Measurements from ENCODE around the gene GART. TPM values are rescaled to one million over a fixed set of nuclear protein-coding genes. Genes with fewer than 3 reads are reported as not detected.

Gene GART
- total RNA-seq, 1 experiment from 2014 or later: 162 TPM

DNA sequence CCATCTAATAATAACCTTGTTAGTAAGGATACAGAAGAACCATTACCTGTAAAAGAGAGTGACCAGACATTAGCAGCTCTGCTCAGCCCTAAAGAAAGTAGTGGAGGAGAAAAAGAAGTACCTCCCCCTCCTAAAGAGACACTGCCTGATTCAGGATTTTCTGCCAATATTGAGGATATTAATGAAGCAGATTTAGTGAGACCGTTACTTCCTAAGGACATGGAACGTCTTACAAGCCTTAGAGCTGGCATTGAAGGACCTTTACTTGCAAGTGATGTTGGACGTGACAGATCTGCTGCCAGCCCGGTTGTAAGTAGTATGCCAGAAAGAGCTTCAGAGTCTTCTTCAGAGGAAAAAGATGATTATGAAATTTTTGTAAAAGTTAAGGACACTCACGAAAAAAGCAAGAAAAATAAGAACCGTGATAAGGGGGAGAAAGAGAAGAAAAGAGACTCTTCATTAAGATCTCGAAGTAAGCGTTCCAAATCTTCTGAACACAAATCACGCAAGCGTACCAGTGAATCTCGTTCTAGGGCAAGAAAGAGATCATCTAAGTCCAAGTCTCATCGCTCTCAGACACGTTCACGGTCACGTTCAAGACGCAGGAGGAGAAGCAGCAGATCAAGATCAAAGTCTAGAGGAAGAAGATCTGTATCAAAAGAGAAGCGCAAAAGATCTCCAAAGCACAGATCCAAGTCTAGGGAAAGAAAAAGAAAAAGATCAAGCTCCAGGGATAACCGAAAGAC is 12.5 kb upstream of the GART start:
- no peak for DNase-seq (ENCODE audit: low read depth)

DNA sequence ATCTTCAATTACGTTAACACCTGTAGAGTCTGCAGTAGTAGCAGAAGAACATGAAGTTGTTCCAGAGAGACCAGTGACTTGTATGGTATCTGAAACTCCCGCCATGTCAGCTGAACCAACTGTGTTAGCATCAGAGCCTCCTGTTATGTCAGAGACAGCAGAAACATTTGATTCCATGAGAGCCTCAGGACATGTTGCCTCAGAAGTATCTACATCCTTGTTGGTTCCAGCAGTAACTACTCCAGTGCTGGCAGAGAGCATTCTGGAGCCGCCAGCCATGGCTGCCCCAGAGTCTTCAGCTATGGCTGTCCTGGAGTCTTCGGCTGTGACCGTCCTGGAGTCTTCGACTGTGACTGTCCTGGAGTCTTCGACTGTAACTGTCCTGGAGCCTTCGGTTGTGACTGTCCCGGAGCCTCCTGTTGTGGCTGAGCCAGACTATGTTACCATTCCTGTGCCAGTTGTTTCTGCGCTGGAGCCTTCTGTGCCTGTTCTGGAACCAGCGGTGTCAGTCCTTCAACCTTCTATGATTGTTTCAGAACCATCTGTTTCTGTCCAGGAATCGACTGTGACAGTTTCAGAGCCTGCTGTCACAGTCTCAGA is 11.2 kb upstream of the GART start:
- DNase-seq (ENCODE audit: low read depth): no peak

DNA sequence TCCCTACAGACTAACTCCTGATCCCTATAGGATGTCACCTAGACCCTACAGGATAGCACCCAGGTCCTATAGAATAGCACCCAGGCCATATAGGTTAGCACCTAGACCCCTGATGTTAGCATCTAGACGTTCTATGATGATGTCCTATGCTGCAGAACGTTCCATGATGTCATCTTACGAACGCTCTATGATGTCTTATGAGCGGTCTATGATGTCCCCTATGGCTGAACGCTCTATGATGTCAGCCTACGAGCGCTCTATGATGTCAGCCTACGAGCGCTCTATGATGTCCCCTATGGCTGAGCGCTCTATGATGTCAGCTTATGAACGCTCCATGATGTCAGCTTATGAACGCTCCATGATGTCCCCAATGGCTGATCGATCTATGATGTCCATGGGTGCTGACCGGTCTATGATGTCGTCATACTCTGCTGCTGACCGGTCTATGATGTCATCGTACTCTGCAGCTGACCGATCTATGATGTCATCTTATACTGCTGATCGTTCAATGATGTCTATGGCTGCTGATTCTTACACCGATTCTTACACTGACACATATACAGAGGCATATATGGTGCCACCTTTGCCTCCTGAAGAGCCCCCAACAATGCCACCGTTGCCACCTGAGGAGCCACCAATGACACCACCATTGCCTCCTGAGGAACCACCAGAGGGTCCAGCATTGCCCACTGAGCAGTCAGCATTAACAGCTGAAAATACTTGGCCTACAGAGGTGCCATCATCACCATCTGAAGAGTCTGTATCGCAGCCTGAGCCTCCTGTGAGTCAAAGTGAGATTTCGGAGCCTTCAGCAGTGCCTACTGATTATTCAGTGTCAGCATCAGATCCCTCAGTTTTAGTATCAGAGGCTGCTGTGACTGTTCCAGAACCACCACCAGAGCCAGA is 10.4 kb upstream of the GART start:
- DNase-seq (ENCODE audit: low read depth): no peak

DNA sequence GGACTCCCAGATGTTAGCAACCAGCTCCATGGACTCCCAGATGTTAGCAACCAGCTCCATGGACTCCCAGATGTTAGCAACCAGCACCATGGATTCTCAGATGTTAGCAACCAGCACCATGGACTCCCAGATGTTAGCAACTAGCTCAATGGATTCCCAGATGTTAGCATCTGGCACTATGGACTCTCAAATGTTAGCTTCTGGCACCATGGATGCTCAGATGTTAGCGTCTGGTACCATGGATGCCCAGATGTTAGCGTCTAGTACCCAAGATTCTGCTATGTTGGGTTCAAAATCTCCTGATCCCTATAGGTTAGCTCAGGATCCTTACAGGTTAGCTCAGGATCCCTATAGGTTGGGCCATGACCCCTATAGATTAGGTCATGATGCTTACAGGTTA is 9.7 kb upstream of the GART start:
- no peak for DNase-seq (ENCODE audit: low read depth)

DNA sequence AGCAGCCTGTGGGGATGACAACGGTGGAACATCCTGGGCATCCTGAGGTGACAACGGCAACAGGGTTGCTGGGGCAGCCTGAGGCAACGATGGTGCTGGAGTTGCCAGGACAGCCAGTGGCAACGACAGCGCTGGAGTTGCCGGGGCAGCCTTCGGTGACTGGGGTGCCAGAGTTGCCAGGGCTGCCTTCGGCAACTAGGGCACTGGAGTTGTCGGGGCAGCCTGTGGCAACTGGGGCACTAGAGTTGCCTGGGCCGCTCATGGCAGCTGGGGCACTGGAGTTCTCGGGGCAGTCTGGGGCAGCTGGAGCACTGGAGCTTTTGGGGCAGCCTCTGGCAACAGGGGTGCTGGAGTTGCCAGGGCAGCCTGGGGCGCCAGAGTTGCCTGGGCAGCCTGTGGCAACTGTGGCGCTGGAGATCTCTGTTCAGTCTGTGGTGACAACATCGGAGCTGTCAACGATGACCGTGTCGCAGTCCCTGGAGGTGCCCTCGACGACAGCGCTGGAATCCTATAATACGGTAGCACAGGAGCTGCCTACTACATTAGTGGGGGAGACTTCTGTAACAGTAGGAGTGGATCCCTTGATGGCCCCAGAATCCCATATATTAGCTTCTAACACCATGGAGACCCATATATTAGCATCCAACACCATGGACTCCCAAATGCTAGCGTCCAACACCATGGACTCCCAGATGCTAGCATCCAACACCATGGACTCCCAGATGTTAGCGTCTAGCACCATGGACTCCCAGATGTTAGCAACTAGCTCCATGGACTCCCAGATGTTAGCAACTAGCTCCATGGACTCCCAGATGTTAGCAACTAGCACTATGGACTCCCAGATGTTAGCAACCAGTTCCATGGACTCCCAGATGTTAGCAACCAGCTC is 9.1 kb upstream of the GART start:
- DNase-seq (ENCODE audit: low read depth): no peak

DNA sequence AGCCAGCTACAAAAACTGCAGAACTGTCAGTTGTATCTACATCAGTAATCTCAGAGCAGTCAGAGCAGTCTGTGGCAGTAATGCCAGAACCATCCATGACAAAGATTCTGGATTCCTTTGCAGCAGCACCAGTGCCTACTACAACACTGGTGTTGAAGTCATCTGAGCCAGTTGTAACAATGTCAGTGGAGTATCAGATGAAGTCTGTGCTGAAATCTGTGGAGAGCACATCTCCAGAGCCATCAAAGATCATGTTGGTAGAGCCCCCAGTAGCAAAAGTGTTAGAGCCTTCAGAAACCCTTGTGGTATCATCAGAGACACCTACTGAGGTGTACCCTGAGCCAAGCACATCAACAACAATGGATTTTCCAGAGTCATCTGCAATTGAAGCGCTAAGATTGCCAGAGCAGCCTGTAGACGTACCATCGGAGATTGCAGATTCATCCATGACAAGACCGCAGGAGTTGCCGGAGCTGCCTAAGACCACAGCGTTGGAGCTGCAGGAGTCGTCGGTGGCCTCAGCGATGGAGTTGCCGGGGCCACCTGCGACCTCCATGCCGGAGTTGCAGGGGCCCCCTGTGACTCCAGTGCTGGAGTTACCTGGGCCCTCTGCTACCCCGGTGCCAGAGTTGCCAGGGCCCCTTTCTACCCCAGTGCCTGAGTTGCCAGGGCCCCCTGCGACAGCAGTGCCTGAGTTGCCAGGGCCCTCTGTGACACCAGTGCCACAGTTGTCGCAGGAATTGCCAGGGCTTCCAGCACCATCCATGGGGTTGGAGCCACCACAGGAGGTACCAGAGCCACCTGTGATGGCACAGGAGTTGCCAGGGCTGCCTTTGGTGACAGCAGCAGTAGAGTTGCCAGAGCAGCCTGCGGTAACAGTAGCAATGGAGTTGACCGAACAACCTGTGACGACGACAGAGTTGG is 8.2 kb upstream of the GART start:
- DNase-seq (ENCODE audit: low read depth): no peak

DNA sequence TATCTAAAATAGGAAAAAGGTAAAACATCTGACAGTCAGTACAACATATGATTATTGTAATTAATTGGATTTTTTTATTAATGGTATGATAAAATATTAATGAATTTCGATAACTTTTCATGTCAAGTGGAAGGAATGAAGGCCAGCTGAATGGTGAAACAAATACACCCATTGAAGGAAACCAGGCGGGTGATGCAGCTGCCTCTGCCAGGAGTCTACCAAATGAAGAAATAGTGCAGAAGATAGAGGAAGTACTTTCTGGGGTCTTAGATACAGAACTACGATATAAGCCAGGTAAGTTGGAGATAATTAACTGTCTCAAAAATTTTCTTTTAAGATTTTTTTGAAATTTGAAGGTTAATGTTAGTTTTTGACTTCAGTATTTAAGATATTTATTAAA is 4.2 kb upstream of the GART start:
- no peak for DNase-seq (ENCODE audit: low read depth)

DNA sequence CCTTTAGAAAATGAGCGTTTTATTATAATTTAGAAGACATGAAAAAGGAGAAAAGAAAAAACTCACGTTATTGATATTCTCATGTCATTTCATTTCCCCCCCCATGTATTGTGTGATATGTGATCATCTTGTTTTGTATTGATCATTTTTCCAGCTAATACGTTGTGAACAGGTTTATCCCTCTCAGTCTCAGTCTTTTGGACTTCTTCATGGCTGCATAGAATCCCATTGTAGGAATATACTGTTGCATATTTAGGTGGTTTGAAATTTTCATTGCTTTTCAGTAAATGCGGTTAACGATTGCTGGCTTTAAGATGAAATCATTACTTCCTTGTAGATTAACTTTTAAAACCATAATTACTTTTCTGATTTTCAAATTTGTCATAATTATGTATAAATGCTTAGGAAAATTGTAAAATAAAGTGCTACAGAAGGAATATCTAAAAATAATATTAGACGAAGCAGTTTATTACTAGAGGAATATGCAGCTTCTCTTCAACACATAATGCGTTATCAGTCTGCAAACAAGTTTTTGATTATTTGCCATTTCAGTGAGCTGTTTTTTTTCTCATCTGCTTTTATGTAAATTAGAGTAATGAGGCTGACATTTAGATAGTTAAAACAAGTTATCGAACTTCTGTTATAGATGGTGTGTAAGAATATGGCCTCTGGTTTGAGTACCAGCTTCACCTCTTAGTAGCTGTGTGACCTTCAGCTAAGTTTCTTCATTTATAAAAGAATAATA is 2.7 kb upstream of the GART start:
- no peak for DNase-seq (ENCODE audit: low read depth)

DNA sequence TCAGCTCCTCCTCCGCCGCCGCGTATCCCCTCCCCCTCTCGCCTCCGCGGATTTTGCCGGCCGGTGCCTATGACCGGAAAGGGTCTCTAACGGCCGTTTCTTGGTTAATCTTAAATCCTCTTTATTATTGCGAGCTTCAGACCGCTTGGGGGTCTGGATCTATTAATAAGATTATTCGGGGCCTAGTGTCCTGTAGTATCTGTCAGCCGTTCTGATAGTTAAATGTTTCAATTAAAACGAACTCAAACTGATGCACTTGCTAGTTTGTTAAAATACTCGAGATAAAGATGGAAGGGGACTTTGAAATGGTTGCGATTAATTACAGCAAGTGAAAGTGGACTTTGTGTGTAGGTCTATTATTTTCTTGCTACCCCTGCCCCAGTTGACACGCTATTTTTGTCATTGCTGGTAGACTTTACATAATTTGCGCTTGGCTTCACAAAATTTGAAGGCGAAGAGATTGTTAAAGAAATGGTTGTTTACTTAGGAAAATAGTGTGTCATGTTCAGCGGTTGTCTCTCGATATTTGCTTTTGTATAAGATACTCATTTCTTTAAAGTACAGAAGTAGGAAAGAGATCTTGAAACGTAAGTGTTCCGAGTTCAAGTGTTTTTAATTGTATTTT is 1.7 kb upstream of the GART start:
- peak; percentile 50 for DNase-seq (ENCODE audit: low read depth)

DNA sequence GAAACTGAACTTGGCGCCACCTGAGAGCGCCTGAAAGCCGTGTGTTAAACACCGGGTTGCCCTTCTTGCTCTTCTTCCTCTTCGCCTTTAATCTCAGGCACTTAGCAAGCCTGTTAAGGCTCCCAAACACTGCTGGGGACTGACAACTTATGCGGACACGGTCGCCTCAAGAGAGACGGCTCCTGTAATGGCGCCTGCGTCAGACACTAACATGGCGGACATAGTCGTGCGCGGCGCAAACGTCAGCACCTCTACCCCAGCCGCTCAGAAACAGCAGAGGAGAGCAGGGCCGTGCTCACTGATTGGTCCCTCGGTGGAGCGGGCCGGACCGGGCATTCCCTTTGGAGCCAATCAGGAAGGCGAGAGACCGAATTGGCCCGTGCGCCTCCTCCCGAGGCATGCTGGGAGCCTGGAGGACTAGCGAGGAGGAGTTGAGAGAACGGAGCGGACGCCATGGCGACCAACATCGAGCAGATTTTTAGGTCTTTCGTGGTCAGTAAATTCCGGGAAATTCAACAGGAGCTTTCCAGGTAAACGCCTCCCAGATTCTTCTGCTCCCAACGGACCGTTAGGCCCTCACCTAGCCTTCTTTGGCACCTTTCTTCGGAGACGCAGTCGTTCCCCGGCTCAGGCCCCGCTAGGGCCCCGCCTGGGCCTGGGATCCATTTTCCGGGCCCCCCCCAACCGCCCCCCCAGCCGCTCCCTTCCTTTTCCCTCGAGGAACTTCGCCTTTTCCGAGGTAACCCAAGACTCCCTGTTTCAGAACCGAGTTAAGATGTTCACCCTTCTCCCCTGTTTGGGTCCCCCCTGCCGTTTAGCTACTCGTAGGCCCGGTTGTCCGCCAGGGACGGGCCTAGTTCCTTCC is 955 bp upstream of the GART start, which contains the start of gene SON:
SON (plus strand) TSS at position 399 of the 865 bp plus-strand sequence; CDS start at position 454, 55 bp downstream.
- DNase-seq (ENCODE audit: low read depth): peak; percentile 99

DNA sequence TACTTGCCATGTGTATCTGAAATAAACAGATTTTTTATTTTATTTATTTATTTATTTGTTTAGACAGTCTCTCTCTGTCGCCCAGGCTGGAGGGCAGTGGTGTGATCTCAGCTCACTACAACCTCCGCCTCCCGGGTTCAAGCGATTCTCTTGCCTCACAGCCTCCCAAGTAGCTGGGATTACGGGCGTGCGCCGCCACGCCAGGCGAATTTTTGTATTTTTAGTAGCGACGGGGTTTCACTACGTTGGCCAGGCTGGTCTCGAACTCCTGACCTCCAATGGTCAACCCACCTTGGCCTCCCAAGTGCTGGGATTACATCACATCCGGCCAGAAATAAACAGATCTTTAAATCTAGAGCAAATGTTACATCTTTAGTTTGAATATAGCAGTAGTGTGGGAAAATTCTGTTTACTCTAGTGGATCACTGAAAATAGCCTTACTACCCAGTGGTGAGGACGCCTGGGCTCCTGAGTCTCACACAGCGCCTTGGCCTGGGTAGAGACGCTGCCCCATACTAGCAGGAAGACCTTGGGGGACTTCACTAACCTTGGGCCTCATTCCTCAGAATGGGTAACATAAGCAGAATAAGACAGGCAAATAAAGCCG is 709 bp downstream of the GART start:
- DNase-seq (ENCODE audit: low read depth): peak; percentile 56

DNA sequence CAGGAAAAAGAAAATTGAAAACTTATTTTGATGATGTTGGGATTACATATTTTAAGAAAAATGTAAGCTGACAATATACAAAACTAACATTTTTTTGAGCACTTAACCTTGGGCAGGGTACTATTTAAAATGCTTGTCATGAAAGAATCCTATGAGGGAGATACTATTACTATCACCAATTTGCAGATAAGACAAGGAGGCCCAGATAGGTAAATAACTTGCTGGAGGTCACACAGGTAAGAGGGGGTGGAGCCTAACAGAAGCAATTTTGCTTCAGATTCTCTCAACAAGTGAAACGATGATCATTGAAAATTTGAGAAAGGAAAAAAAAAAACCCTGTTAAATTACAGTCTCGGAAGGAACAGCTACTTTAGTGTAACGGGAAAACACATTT is 1.2 kb downstream of the GART start:
- DNase-seq (ENCODE audit: low read depth): no peak

DNA sequence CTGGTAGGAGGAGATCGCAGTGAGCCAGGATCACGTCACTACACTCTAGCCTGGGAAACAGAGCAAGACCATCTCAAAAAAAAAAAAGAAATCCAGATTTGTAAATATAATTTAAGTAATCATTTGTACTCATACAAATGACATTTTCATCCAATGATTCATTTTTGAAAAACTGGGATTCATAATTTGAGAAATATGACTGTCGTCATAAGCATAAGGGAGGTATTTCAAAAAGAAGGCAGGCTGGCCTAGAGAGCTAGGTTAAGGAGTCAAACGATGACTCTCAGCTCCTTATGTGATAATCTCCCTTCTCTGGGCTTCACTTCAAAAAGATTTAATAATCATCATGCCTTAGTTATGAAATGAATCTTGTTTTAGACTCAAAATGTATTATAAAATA is 2.3 kb downstream of the GART start:
- no peak for DNase-seq (ENCODE audit: low read depth)

DNA sequence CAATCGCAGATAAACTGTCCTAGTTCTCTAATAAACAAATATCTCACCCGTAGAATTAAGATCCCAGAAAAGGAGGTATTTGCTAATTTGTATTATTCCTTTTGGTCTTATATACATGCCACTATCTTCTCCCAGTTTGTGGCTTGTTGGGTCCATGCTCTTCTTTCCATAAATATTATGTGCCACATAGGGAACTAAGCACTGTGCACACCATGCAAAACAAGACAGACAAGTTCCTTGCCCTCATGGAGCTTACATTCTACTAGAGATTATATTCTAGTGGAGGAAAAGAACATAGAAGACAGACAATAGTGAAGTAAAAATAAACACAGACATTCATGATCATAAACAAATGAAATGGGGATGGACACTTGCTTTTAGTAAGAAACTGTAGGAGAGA is 4.7 kb downstream of the GART start:
- DNase-seq (ENCODE audit: low read depth): no peak

DNA sequence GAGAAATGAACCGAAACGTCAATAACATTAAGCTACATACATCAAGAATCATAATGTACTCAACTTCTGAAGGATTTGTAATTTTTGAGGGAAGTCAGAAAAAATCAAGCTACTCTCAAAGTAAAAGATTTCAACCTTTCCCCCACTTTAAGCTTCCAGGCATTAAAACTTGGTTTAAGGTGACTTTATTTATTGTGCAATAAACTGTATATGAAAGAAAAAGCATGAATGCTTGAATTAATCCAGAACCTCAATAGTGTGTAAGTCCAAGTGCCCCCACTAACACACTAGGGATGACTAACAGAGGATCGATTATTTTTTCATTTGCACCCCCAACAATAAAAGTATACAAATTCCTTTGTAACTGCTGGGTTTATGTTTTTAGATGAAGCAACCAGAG is 10.9 kb downstream of the GART start:
- no peak for DNase-seq (ENCODE audit: low read depth)

DNA sequence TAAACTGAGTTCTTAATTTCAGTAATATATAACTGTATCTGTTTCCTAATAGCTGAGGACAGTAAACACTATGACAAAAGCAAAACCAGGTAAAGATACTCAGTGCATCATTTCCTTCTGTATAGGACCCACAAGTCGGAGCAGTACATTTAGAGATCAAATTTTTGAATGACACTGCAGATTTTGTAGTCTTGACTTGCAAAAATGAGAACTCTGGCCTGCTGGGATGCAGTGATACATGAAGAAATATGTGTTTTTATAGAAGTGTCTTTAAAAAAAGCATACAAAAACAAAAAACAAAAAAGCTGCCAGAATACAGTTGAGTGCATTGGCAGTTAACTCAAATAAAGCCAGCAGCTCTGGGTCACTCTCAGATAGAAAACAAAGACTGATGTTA is 19.0 kb downstream of the GART start:
- no peak for DNase-seq (ENCODE audit: low read depth)

DNA sequence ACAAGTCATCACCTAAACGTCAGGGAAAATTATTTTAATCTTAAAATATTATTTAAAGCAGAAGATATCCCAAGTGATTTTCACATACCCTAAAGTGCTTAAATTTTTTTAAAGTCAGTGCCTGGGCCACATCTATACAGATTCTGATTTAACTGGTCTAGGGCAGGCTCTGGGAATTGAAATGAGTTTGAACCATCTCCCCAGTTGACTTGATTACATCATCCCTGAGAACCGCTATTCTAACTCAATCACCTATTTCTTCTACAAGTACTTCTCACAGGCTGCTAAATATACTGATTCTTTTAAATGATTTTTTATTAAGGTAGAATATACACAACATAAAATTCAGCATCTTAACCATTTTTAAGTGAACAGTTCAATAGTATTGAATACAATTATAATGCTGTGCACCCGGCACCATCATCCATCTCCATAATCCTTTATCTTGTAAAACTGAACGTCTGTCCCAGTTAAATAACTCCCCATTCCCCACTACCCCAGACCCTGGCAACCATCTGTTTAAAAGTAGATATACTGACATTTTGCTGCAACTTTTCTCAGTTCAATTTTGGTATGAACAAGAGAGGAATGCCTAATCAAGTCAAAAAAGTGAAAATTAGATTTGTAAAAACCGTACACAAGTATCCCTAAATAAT is 19.5 kb downstream of the GART start:
- no peak for DNase-seq (ENCODE audit: low read depth)
